Tibial nerve (tissue), 3 donors: ENCODE results near the gene TMEM44.

Source experiments
- CTCF ChIP-seq, 5 experiments: fragments of 200-600 bp in 3 of 5; fragments of 450-650 bp in 2 of 5; sonication (generic) in 3 of 5; IDR thresholded peaks; one replicate each; pipeline ENCODE4 v1.5.1; 2016 to 2019; ENCODE audit warnings: antibody characterized with exemption in 5 of 5, mild to moderate bottlenecking in 3 of 5, moderate library complexity in 2 of 5
- POLR2A ChIP-seq, 2 donors: fragments of 450-650 bp; IDR thresholded peaks; one replicate each; pipeline ENCODE4 v1.6.1; 2017; ENCODE audit warnings: antibody characterized with exemption in 2 of 2, mild to moderate bottlenecking in 2 of 2, moderate library complexity in 2 of 2

GRCh38 chr3:194633349-194634004, at the start of gene TMEM44:
- TF ChIP-seq CTCF (IDR thresholded peaks at IDR 0.05), result peak; percentile 57 to 87 (median 69)
- TF ChIP-seq POLR2A (IDR thresholded peaks at IDR 0.05), result peak in 1 of 2 donors; percentile 10
